Measurements from ENCODE around the gene ALPL.
A peak's percentile ranks its signal among the peaks of the same experiment; 100 is the strongest.

The ALPL gene

GRCh38 chr1:21532496-21532895 lies 23.3 kb downstream of the ALPL start:
- no peak for DNase-seq

- DNase-seq: no peak
Observed at GRCh38 chr1:21532992-21533534, 23.8 kb downstream of the ALPL start.

GRCh38 chr1:21534146-21534545 lies 24.9 kb downstream of the ALPL start:
- DNase-seq: no peak

GRCh38 chr1:21534674-21535378 lies 25.6 kb downstream of the ALPL start:
- peak in 1 of 2 experiments; percentile 14 for DNase-seq

GRCh38 chr1:21536218-21536617 lies 27.0 kb downstream of the ALPL start:
- no peak for DNase-seq

DNA sequence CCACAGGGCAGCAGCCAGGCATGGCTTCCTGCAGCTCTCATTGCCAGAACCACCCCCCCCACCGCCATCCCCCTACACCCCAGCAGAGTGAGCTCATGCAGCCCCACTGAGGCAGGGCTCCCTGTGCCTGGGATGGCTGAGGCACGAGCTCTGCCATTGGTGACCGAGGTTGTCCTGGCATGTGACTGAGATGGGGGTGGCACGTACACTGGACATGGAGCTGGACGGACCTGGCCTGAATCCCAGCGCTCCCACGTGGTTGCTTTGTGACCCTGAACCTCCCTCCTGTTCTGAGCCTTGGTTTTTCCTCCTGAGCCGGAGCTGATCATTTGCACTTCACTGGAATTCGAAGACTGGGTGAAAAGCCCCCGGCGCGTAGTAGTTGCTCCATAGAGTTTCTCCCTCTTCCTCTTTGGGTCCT lies 28.3 kb downstream of the ALPL start:
- no peak for DNase-seq

- DNase-seq: no peak
Observed at GRCh38 chr1:21537932-21538630, 28.9 kb downstream of the ALPL start.

GRCh38 chr1:21539933-21540332 lies 30.7 kb downstream of the ALPL start:
- DNase-seq: peak in 1 of 2 experiments; percentile 12

GRCh38 chr1:21541329-21541728 lies 32.1 kb downstream of the ALPL start:
- DNase-seq: no peak

GRCh38 chr1:21541835-21542234 lies 32.6 kb downstream of the ALPL start:
- DNase-seq: no peak

DNA sequence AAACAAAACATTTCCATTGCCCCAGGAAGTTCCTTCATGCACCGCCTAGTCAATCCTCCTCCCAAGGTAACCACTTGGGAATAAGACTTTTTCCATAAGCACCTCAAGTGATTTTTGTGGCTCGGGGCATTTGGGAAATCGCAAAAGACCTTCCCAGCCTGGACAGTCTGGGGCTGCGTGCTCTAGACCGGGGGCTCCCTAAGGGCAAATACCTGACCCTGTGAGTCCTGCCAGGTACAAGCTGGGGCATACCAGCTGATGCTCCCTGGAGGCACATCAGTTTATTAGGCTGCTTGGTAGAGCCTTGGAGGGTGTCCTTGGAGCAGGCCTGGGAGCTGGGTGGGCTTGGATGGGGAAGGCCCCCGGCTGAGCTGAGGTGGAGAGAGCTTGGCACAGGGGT lies 34.4 kb downstream of the ALPL start:
- no peak for DNase-seq

DNA sequence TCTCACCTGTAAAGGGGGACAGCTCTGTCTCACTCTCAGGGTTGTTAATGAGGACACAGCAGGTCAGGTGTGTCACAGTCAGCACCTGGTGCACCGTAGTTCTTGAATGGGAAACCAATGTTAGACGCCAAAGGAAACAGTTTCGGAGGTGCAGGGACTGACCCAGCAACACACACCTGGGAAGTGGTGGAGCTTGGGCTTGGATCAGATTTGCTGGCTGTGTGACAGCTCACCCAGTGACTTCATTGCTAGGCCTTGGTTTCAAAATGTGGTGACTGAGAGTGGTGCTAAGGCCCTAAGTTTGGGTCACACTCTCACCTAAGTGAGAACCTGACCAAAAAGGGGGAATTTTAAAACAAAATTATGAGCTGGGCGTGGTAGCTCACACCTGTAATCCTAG lies 34.9 kb downstream of the ALPL start:
- DNase-seq: no peak

DNA sequence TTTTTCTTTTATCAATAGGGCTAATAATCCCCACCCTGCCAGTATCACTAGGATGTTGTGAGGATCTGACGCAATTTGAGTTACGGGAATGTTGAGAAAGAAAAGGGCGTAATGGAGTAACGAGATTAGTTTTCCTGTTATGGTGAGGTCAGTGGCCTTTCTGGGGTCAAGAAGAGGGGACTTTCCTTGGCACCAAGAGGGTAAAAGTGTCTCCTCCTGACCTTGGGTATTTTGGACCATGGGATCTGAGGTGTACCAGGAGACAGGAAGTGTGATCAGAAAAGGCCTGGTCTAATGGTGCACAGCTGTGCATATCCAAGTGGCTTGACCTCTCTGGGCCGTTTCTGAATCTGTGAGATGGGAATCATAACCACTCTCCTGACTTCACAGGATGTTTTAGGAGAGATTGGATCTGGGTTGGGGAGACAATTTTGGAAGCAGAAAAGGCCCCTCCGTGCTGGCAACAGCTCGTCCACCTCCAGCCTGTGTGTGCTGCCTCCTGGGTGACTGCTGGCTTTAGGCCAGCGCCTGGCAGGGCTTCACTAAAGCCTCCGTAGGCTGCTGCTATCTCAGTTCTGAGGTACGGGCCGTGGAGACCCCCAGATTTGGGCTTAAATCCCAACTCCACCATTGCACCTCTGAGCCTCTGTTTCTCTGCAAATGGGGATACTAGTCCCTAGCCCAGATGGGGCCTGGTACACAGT lies 37.1 kb downstream of the ALPL start:
- no peak for DNase-seq

GRCh38 chr1:21547876-21548275 lies 38.7 kb downstream of the ALPL start:
- no peak for DNase-seq

DNA sequence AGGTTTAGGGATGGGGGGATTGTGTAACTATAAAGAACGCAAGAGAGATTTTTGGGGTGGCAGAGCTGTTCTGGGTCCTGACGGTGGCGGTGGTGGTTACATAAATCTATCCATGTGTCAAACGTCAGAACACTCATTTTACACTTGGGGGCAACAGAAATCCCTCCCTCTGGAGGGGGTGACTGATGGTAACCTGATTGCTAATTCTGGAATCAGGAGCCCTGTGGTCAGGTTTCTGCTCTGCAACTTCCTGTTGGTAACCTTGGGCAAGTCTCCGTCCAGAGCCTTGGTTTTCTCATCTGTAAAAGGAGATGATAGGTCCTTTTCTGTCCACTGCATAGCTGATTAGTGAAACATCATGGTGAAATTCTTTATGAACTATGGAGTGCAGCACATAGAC lies 40.9 kb downstream of the ALPL start:
- no peak for DNase-seq

DNA sequence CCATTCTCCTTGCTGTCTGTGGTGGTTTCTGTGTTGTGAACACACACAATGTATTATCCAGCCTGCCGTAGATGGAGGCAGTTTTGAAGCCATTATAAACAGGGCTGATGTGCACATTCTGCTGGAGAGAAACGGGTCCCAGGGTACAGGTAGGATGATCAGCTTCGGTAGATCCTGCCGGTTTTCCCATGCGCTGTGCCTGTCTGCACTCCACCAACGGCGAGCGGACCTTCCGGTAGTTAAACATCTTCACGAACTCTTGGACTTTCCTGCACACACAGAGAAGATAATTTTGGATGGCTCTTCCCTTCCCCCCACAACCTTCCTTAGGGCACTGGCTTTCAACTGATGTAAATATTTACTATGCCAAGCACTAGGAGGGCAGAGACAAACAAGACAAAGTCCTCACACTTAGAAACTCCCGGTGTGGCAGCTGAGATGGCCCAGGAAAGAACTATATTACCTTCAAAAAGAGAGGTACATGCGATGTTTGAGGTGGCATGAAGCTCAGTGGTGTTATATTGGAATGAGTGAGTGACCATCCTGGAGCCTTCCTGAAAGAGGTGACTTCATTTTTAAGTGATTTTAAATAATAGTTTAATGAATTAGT lies 41.7 kb downstream of the ALPL start:
- DNase-seq: no peak

DNA sequence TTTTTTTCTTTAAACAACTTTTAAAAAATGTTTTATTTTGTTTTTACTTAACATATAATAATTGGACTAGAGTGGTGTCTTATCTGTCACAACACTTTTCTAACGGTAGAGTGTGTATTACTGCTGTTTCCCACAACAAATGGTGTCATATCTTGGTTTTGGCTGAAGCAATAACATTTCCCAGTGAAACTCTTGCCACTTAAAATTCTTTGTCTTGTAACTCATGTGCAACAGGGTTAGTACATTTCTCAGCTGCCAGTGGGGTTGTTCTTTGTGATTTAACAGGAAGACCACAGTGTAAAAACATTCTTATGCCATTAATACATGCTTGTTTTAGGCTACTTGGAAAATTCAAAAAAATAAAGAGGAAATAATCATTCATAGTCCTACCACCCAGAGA lies 43.5 kb downstream of the ALPL start:
- DNase-seq: no peak

GRCh38 chr1:21553116-21553926 lies 44.1 kb downstream of the ALPL start:
- DNase-seq: no peak

- DNase-seq: no peak
Observed at GRCh38 chr1:21559788-21560567, 50.8 kb downstream of the ALPL start.

DNA sequence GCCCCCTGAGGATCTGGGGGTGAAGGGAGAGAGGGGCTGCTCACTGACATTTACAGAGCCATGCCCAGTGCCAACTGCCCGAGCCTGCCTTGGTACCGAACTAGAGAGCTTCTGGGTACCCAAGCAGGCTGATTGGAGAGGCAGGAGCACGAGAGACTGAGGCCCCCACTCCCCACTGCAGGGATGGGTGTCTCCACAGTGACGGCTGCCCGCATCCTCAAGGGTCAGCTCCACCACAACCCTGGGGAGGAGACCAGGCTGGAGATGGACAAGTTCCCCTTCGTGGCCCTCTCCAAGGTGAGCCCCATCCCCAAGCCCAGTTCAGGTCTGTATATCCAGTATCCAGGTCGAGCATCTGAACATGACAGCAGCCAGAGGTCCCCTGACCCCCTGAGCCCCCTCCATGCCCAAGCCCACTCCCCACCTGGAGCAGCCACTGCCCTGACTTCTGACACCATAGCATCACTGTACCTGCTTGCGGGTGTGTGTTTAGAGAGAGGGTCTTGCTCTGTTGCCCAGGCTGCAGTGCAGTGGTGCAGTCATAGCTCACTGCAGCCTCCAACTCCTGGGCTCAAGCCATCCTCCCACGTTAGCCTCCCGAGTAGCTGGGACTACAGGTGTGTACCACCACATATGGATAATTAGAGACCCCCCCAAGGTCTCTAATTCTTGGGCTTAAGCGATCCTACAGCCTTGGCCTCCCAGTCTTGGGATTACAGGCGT lies 51.9 kb downstream of the ALPL start:
- no peak for DNase-seq

DNA sequence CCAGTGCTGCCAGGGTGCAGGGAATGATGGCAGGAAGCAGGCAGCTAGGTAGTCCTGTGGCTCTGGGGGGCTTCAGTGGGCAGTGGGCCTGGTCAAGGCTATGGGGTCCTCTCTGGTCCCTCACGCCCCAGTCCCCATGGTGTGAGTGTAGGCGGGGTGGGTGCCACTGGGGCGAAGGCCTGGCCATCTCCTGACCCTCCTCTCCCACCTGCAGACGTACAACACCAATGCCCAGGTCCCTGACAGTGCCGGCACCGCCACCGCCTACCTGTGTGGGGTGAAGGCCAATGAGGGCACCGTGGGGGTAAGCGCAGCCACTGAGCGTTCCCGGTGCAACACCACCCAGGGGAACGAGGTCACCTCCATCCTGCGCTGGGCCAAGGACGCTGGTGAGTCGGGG lies 53.7 kb downstream of the ALPL start:
- DNase-seq: no peak

Measured in activated CD4-positive, alpha-beta T cell treated with anti-CD3 and anti-CD28 coated beads, Interleukin-2, amount 50 U/mL, for 48 hours (primary cell).